ENCODE results near the gene DCLK2. TPM values are rescaled to one million over a fixed set of nuclear protein-coding genes. Genes with fewer than 3 reads are reported as not detected.
A peak's percentile ranks its signal among the peaks of the same experiment; 100 is the strongest.

Gene DCLK2
- total and polyA plus RNA-seq, 2 of the 13 experiments (the other 11 are each of a cell fraction or from before 2014, with no cell fraction given) = not detected

DNA sequence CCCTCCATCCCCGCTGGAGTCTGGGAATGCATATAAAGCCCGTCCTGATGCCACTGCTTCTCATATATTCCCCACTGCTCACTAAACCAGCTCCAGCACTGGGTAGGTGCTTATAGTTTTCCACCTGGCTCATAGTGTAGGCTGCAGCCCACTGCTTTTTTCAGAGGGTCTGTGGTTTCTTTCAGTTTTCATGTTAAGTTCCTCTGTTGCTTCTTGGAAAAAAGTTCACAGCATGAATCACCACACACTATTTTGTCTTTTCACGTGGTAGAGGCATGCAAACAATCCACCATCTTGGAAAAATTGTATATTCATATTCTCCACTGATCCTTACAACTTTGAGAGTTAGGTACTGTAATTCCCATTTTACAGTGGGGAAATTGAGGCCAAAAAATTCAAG lies 39.4 kb downstream of the DCLK2 start (continued):
- TF ChIP-seq MYC (CRISPR knock-in tag; IDR thresholded peaks at IDR 0.05; ENCODE audit: borderline replicate concordance) (no peak), PTBP1 (IDR thresholded peaks at IDR 0.05; ENCODE audit: low read depth, low read length, poor library complexity, severe bottlenecking) (no peak), ZNF337 (CRISPR knock-in tag; IDR thresholded peaks at IDR 0.05; ENCODE audit: borderline replicate concordance, low read depth) (no peak)

DNA sequence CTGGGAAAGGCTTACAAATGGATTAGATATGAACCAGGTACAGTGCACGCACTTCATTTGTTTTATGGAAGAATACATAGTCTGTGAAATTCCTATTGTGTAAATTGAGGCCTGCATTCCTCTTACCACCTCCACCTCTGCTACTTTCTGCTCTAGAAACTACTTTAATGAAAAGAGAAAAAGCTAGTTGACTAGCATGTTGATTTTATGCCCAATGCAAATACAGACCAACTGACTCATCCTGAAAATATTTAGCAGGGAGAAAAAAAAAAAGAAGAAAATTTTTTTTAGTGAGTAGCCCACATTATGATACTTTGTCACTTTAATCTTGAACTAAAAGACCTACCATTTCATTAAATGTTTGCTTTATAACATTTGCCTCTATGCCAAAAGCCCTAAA lies 41.2 kb downstream of the DCLK2 start:
- ChIA-PET CTCF (ENCODE audit: low intra/inter-chr PET ratio, low total read pairs) (no interaction called here), POLR2A (no interaction called here)
- no peak overlapping the region for H3K9ac ChIP-seq (ENCODE audit: insufficient read depth, low read depth, low read length)
- H3K36me3 ChIP-seq (replicated peaks in 1 of 2; ENCODE audit: control insufficient read depth in 1 of 2, insufficient read depth in 2 of 2, low read length in 2 of 2) = no peaks in the 10 kb centered on the region
- no peaks in the 10 kb centered on the region for H3K79me2 ChIP-seq (ENCODE audit: insufficient read depth, low read length)
- in situ Hi-C loops (cut with HindIII; ENCODE audit: extremely low pct_ligation_motif_present, low pct_unique_long_range_greater_than_20kb) (no loop called here), intact Hi-C loops (cut with micrococcal nuclease; ENCODE audit: unreplicated experiment) (no loop called here)
- ATAC-seq = peak; percentile 61; the same call in 2 of the 3 replicates
- DNase-seq (ENCODE audit: low spot score) = peak; percentile 61
- WGBS (ENCODE audit: low lambda C conversion rate) = 0% methylated on average over 1 of the region's 1 CpG
- FAIRE-seq = no peak
- H3K4me3 ChIP-seq (replicated peaks in 1 of 3; ENCODE audit: insufficient read depth in 1 of 3, low read depth in 2 of 3, low read length in 3 of 3) = no peak overlapping the region
- no peak overlapping the region for H3K4me2 ChIP-seq (ENCODE audit: low read depth, low read length)
- no peaks in the 10 kb centered on the region for H3K9me3 ChIP-seq (ENCODE audit: low read length)
- no peaks in the 10 kb centered on the region for H4K20me1 ChIP-seq (ENCODE audit: insufficient read depth, low read length)
- H3K27ac ChIP-seq (ENCODE audit: extremely low read length, insufficient read depth, low read length) = no peak overlapping the region
- BruUV-seq (replicated peaks) = no TSS peak
- no peak overlapping the region for H2AFZ ChIP-seq (ENCODE audit: low read length)
- peaks cover 10% of the 10 kb centered on the region for H3K4me1 ChIP-seq (ENCODE audit: insufficient read depth, low read length)
- H3K27me3 ChIP-seq (ENCODE audit: control insufficient read depth in 1 of 2, insufficient read depth in 2 of 2, low read length in 2 of 2) = no peaks in the 10 kb centered on the region
- TF ChIP-seq, protein P1, sequence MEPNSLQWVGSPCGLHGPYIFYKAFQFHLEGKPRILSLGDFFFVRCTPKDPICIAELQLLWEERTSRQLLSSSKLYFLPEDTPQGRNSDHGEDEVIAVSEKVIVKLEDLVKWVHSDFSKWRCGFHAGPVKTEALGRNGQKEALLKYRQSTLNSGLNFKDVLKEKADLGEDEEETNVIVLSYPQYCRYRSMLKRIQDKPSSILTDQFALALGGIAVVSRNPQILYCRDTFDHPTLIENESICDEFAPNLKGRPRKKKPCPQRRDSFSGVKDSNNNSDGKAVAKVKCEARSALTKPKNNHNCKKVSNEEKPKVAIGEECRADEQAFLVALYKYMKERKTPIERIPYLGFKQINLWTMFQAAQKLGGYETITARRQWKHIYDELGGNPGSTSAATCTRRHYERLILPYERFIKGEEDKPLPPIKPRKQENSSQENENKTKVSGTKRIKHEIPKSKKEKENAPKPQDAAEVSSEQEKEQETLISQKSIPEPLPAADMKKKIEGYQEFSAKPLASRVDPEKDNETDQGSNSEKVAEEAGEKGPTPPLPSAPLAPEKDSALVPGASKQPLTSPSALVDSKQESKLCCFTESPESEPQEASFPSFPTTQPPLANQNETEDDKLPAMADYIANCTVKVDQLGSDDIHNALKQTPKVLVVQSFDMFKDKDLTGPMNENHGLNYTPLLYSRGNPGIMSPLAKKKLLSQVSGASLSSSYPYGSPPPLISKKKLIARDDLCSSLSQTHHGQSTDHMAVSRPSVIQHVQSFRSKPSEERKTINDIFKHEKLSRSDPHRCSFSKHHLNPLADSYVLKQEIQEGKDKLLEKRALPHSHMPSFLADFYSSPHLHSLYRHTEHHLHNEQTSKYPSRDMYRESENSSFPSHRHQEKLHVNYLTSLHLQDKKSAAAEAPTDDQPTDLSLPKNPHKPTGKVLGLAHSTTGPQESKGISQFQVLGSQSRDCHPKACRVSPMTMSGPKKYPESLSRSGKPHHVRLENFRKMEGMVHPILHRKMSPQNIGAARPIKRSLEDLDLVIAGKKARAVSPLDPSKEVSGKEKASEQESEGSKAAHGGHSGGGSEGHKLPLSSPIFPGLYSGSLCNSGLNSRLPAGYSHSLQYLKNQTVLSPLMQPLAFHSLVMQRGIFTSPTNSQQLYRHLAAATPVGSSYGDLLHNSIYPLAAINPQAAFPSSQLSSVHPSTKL (CRISPR knock-in tag; IDR thresholded peaks at IDR 0.05) = peak; percentile 49; the same call in 1 of the 2 replicates
- 0 out of 2 replicates have a peak, but pooled peaks have one; percentile 25 for TF ChIP-seq GATAD2A (CRISPR knock-in tag; IDR thresholded peaks at IDR 0.05)
- peak; percentile 68; the same call in 1 of the 2 replicates for TF ChIP-seq FOSL2 (CRISPR knock-in tag; IDR thresholded peaks at IDR 0.05)
- 0 out of 2 replicates have a peak, but pooled peaks have one; percentile 16 for TF ChIP-seq FOXK1 (CRISPR knock-in tag; IDR thresholded peaks at IDR 0.05; ENCODE audit: borderline replicate concordance, low read depth)
- TF ChIP-seq AGO2 (optimal IDR thresholded peaks at IDR 0.05; ENCODE audit: low read depth, low read length) = no peak
- peak in 1 of 2 experiments; percentile 32; a peak in 1 of 4 replicates for TF ChIP-seq EP300 (IDR thresholded peaks at IDR 0.05; ENCODE audit: low read depth in 2 of 2, low read length in 2 of 2)
- TF ChIP-seq EP300 (CRISPR knock-in tag; IDR thresholded peaks at IDR 0.05; ENCODE audit: borderline replicate concordance) = no peak
- TF ChIP-seq SOX13 (IDR thresholded peaks at IDR 0.05) = no peak
- peak in 1 of 2 experiments; percentile 70; a peak in 2 of 4 replicates for TF ChIP-seq SOX13 (CRISPR knock-in tag; conservative IDR thresholded peaks at IDR 0.05 in 1 of 2, IDR thresholded peaks at IDR 0.05 in 1 of 2)
- TF ChIP-seq FOXP1 (IDR thresholded peaks at IDR 0.05) = no peak
- 0 out of 2 replicates have a peak, but pooled peaks have one; percentile 23 for TF ChIP-seq FOXP1 (CRISPR knock-in tag; IDR thresholded peaks at IDR 0.05)
- peak; percentile 58; the same call in 1 of the 2 replicates for TF ChIP-seq JUNB (CRISPR knock-in tag; IDR thresholded peaks at IDR 0.05; ENCODE audit: borderline replicate concordance)
- TF ChIP-seq, protein P2, sequence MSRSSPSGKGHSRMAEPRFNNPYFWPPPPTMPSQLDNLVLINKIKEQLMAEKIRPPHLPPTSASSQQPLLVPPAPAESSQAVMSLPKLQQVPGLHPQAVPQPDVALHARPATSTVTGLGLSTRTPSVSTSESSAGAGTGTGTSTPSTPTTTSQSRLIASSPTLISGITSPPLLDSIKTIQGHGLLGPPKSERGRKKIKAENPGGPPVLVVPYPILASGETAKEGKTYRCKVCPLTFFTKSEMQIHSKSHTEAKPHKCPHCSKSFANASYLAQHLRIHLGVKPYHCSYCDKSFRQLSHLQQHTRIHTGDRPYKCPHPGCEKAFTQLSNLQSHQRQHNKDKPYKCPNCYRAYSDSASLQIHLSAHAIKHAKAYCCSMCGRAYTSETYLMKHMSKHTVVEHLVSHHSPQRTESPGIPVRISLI (CRISPR knock-in tag; IDR thresholded peaks at IDR 0.05; ENCODE audit: borderline replicate concordance) = peak; percentile 50; the same call in 1 of the 2 replicates
- TF ChIP-seq RFXAP (CRISPR knock-in tag; IDR thresholded peaks at IDR 0.05; ENCODE audit: borderline replicate concordance) = no peak
- TF ChIP-seq BCL6 (CRISPR knock-in tag; IDR thresholded peaks at IDR 0.05) = 0 out of 2 replicates have a peak, but pooled peaks have one; percentile 18
- TF ChIP-seq SOX5 (CRISPR knock-in tag; IDR thresholded peaks at IDR 0.05; ENCODE audit: borderline replicate concordance) = peak; percentile 54; the same call in 1 of the 2 replicates
- peak; percentile 81 for TF ChIP-seq FOXA1 (IDR thresholded peaks at IDR 0.05)
- TF ChIP-seq FOXA1 (CRISPR knock-in tag; IDR thresholded peaks at IDR 0.05) = peak; percentile 61
